GM19193 (cell line): ENCODE data around the gene TET2.

Experiments used
- POLR2A ChIP-seq: IDR thresholded peaks from 4 replicates; pipeline ENCODE4 v1.6.1; 2011; ENCODE audit not compliant: insufficient read depth, insufficient read length; ENCODE audit errors: extremely low read depth

The TET2 gene

GRCh38 chr4:105274090-105274489 lies 127.4 kb downstream of the TET2 start:
- no peak for TF ChIP-seq POLR2A

GRCh38 chr4:105274504-105274903 lies 127.8 kb downstream of the TET2 start:
- no peak for TF ChIP-seq POLR2A

GRCh38 chr4:105276361-105277104 lies 129.9 kb downstream of the TET2 start:
- no peak for TF ChIP-seq POLR2A

- no peak for TF ChIP-seq POLR2A
Measured at GRCh38 chr4:105277702-105278101, 131.0 kb downstream of the TET2 start.

- TF ChIP-seq POLR2A = no peak
Measured at GRCh38 chr4:105279314-105279713, 132.6 kb downstream of the TET2 start.

GRCh38 chr4:105280338-105281123 lies 133.9 kb downstream of the TET2 start:
- no peak for TF ChIP-seq POLR2A

- no peak for TF ChIP-seq POLR2A
Measured at GRCh38 chr4:105281124-105281415, 134.4 kb downstream of the TET2 start.

GRCh38 chr4:105282489-105282888 lies 135.8 kb downstream of the TET2 start:
- no peak for TF ChIP-seq POLR2A

GRCh38 chr4:105283501-105283900 lies 136.8 kb downstream of the TET2 start:
- TF ChIP-seq POLR2A = no peak

GRCh38 chr4:105288121-105288520 lies 141.4 kb downstream of the TET2 start:
- no peak for TF ChIP-seq POLR2A

- TF ChIP-seq POLR2A = no peak
Measured at GRCh38 chr4:105291925-105292324, 145.2 kb downstream of the TET2 start.

GRCh38 chr4:105293360-105293759 lies 146.7 kb downstream of the TET2 start:
- TF ChIP-seq POLR2A = no peak

- TF ChIP-seq POLR2A = no peak
Measured at GRCh38 chr4:105296672-105297071, 150.0 kb downstream of the TET2 start.

- TF ChIP-seq POLR2A = no peak
Measured at GRCh38 chr4:105304085-105304484, 157.4 kb downstream of the TET2 start.

- no peak for TF ChIP-seq POLR2A
Measured at GRCh38 chr4:105305019-105305836, 158.6 kb downstream of the TET2 start.
